Endodermal cell (in vitro differentiated cells): ENCODE results near the gene PBOV1. TPM values are rescaled to one million over a fixed set of nuclear protein-coding genes. Genes with fewer than 3 reads are reported as not detected.

Source experiments
- DNase-seq: peaks from one replicate; pipeline ENCODE4 v3.0.0-alpha.2; 2017
- H3K27ac ChIP-seq: 2 replicates; pipeline ENCODE4 v1.5.1; 2013; ENCODE audit warnings: mild to moderate bottlenecking, low read depth, low read length, moderate library complexity
- H3K27me3 ChIP-seq: 2 replicates; pipeline ENCODE4 v1.6.1; 2013; ENCODE audit warnings: mild to moderate bottlenecking, low read length, moderate library complexity; ENCODE audit not compliant: insufficient read depth, control insufficient read depth, poor library complexity, severe bottlenecking
- H3K36me3 ChIP-seq: 2 replicates; pipeline ENCODE4 v1.7.0; 2013; ENCODE audit warnings: mild to moderate bottlenecking, low read length, moderate library complexity; ENCODE audit not compliant: control insufficient read depth, insufficient read depth
- H3K4me1 ChIP-seq: one replicate; pipeline ENCODE4 v1.7.0; 2013; ENCODE audit warnings: low read length; ENCODE audit not compliant: control insufficient read depth, insufficient read depth
- H3K4me3 ChIP-seq: 2 replicates; pipeline ENCODE4 v1.5.1; 2013; ENCODE audit warnings: mild to moderate bottlenecking, low read length, moderate library complexity
- H3K9ac ChIP-seq: 2 replicates; pipeline ENCODE4 v1.6.1; 2013; ENCODE audit warnings: mild to moderate bottlenecking, low read length, moderate library complexity; ENCODE audit not compliant: poor library complexity, severe bottlenecking; ENCODE audit errors: extremely low read depth
- H3K9me3 ChIP-seq: 2 replicates; pipeline ENCODE4 v1.6.1; 2013; ENCODE audit warnings: mild to moderate bottlenecking, low read length, moderate library complexity; ENCODE audit not compliant: control insufficient read depth
- H3K27ac Mint-ChIP-seq: 2 replicates; pipeline ENCODE4 v1.8.0; 2020; ENCODE audit warnings: mixed read lengths
- H3K27me3 Mint-ChIP-seq: 2 replicates; pipeline ENCODE4 v1.8.0; 2021; ENCODE audit warnings: mild to moderate bottlenecking, mixed read lengths; ENCODE audit not compliant: insufficient read depth
- H3K36me3 Mint-ChIP-seq: 2 replicates; pipeline ENCODE4 v1.8.0; 2020; ENCODE audit warnings: low read depth, mixed read lengths
- H3K4me1 Mint-ChIP-seq: 2 replicates; pipeline ENCODE4 v1.8.0; 2020; ENCODE audit warnings: mixed read lengths
- H3K4me3 Mint-ChIP-seq: 2 replicates; pipeline ENCODE4 v1.8.0; 2020; ENCODE audit warnings: mild to moderate bottlenecking, moderate library complexity, mixed read lengths
- H3K9me3 Mint-ChIP-seq: 2 replicates; pipeline ENCODE4 v1.8.0; 2020; ENCODE audit warnings: mild to moderate bottlenecking, mixed read lengths
- CTCF ChIP-seq: fragments of 200-600 bp; sonication (generic); conservative IDR thresholded peaks from 2 replicates; pipeline ENCODE4 v1.5.0; 2021; ENCODE audit warnings: antibody characterized with exemption, mild to moderate bottlenecking
- WGBS, 2 experiments: methylation state at CpG; one replicate each; pipeline versions ENCODE4 v1.1.5 to v1.1.7; 2013; ENCODE audit warnings: missing lambda C conversion rate in 2 of 2, mixed read lengths in 1 of 2; ENCODE audit not compliant: insufficient coverage in 1 of 2, insufficient read length in 1 of 2; 5-methylcytosine and 5-hydroxymethylcytosine counted together
- total RNA-seq, 2 donors: library from RNA; stranded (reverse); fragmentation: NEBNext Ultra II Directional in 1 of 2; extraction: Animal tissue kit (Norgen Biotek cat#: 25700) in 1 of 2; gene quantifications; 2 replicates in 1 of 2; 3 replicates in 1 of 2; pipeline ENCODE4 v1.2.1, GENCODE V29; 2021

Gene PBOV1
- total RNA-seq, 2 donors from 2014 or later = not detected

GRCh38 chr6:138258197-138258596 is 39.9 kb upstream of the PBOV1 start:
- no peaks in the 10 kb centered on the region for H3K27me3 ChIP-seq
- peaks cover 42% of the 10 kb centered on the region for H3K36me3 ChIP-seq
- Mint-ChIP-seq H3K9me3 (no peaks in the 10 kb centered on the region), H3K4me3 (no peak overlapping the region), H3K27me3 (no peaks in the 10 kb centered on the region), H3K36me3 (peaks cover 10% of the 10 kb centered on the region), H3K4me1 (no peaks in the 10 kb centered on the region), H3K27ac (no peak overlapping the region)
- no peak for TF ChIP-seq CTCF
- no peak for DNase-seq
- H3K4me1 ChIP-seq = no peaks in the 10 kb centered on the region
- WGBS, 2 experiments = 92 to 93% methylated on average over 2 to 6 of the region's 6 CpGs
- no peak overlapping the region for H3K4me3 ChIP-seq
- H3K9me3 ChIP-seq = no peaks in the 10 kb centered on the region
- no peak overlapping the region for H3K9ac ChIP-seq
- H3K27ac ChIP-seq = no peak overlapping the region

GRCh38 chr6:138257638-138258040 is 39.3 kb upstream of the PBOV1 start:
- DNase-seq = no peak
- Histone ChIP-seq H3K9me3 (no peaks in the 10 kb centered on the region), H3K9ac (no peak overlapping the region), H3K27me3 (no peaks in the 10 kb centered on the region), H3K4me1 (no peaks in the 10 kb centered on the region), H3K4me3 (no peak overlapping the region), H3K27ac (no peak overlapping the region), H3K36me3 (peaks cover 36% of the 10 kb centered on the region)
- no peak for TF ChIP-seq CTCF
- Mint-ChIP-seq H3K27ac (no peak overlapping the region), H3K27me3 (no peaks in the 10 kb centered on the region), H3K4me1 (no peaks in the 10 kb centered on the region), H3K36me3 (peaks cover 8% of the 10 kb centered on the region), H3K9me3 (no peaks in the 10 kb centered on the region), H3K4me3 (no peak overlapping the region)
- WGBS, 2 experiments = 96% methylated on average over 1 of the region's 1 CpG; no CpG with 5 or more reads in 1 of the 2 experiments

DNA sequence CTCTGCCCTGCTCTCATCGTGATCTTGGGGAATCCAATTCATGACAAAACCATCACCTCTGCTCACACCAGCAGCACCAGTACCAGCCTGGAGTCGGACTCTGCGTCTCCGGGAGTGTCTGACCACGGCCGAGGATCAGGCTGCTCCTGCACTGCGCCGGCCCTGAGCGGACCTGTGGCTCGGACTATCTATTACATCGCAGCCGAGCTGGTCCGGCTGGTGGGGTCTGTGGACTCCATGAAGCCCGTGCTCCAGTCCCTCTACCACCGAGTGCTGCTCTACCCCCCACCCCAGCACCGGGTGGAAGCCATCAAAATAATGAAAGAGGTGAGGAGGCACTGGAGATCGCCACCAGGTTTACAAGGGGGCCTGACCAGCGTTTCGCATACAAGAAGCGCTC is 37.2 kb upstream of the PBOV1 start:
- Histone ChIP-seq H3K9me3 (no peaks in the 10 kb centered on the region), H3K4me3 (no peak overlapping the region), H3K9ac (no peak overlapping the region), H3K27ac (no peak overlapping the region), H3K27me3 (no peaks in the 10 kb centered on the region), H3K4me1 (no peaks in the 10 kb centered on the region), H3K36me3 (peaks cover 45% of the 10 kb centered on the region)
- no peak for DNase-seq
- no peak overlapping the region for H3K4me3 Mint-ChIP-seq
- H3K36me3 Mint-ChIP-seq = peaks cover 4% of the 10 kb centered on the region
- H3K27me3 Mint-ChIP-seq = no peaks in the 10 kb centered on the region
- no peak overlapping the region for H3K27ac Mint-ChIP-seq
- TF ChIP-seq CTCF = no peak
- 93 to 95% methylated on average over 15 to 20 of the region's 20 CpGs for WGBS, 2 experiments
- no peaks in the 10 kb centered on the region for H3K9me3 Mint-ChIP-seq
- no peaks in the 10 kb centered on the region for H3K4me1 Mint-ChIP-seq
